IMR-90 (cell line): ENCODE data around the gene ADGRG3. TPM values are rescaled to one million over a fixed set of nuclear protein-coding genes. Genes with fewer than 3 reads are reported as not detected.

Experiments
- ATAC-seq: fragments of 200-7000 bp; cut with Tn5 transposase; 2 replicates; pipeline ENCODE4 v1.9.1; 2020; ENCODE audit warnings: low read depth, mild to moderate bottlenecking, moderate library complexity
- BruUV-seq: library from RNA; stranded (reverse); fragments of 400-500 nt; replicated peaks from 2 replicates; lab custom pipeline; 2021; lab: Mats Ljungman, UMichigan
- CTCF ChIA-PET: fragments of 300-600 bp; formaldehyde crosslinking; extraction: SDS; loops from one replicate; lab custom pipeline; 2021; ENCODE audit warnings: antibody characterized with exemption; lab: Yijun Ruan, JAX
- POLR2A ChIA-PET: fragments of 300-600 bp; sonication (Branson Sonifier 250); formaldehyde crosslinking; loops from one replicate; lab custom pipeline; 2022; ENCODE audit warnings: antibody characterized with exemption; ENCODE audit not compliant: unreplicated experiment; lab: Charles Lee
- DNase-seq: peaks from one replicate; pipeline ENCODE4 v3.0.0; 2013
- H2AFZ ChIP-seq: replicated peaks from 2 replicates; pipeline ENCODE3; 2013; ENCODE audit warnings: low read length, mild to moderate bottlenecking; ENCODE audit not compliant: poor library complexity
- H2AK5ac ChIP-seq: 2 replicates; pipeline ENCODE4 v1.6.1; 2013; ENCODE audit warnings: low read depth, low read length, inconsistent platforms
- H2AK9ac ChIP-seq: replicated peaks from 2 replicates; pipeline ENCODE3; 2013; ENCODE audit warnings: mild to moderate bottlenecking, low read depth, low read length, moderate library complexity; ENCODE audit not compliant: poor library complexity
- H2BK120ac ChIP-seq: 2 replicates; pipeline ENCODE4 v1.6.1; 2013; ENCODE audit warnings: low read depth, low read length, inconsistent platforms
- H2BK15ac ChIP-seq: 3 replicates; pipeline ENCODE4 v1.6.1; 2013; ENCODE audit warnings: low read depth, low read length, inconsistent platforms
- H2BK20ac ChIP-seq: 2 replicates; pipeline ENCODE4 v1.6.1; 2013; ENCODE audit warnings: low read depth, mild to moderate bottlenecking, inconsistent platforms, low read length, moderate library complexity
- H2BK5ac ChIP-seq: 2 replicates; pipeline ENCODE4 v1.6.1; 2013; ENCODE audit warnings: mild to moderate bottlenecking, low read depth, low read length, inconsistent platforms; ENCODE audit not compliant: poor library complexity, severe bottlenecking
- H3K14ac ChIP-seq: replicated peaks from 2 replicates; pipeline ENCODE4 v1.6.1; 2013; ENCODE audit warnings: low read depth, low read length, inconsistent platforms
- H3K18ac ChIP-seq: 2 replicates; pipeline ENCODE4 v1.6.1; 2013; ENCODE audit warnings: low read depth, low read length, control low read depth
- H3K23ac ChIP-seq: 2 replicates; pipeline ENCODE4 v1.6.1; 2013; ENCODE audit warnings: low read depth, low read length, inconsistent platforms
- H3K27ac ChIP-seq: 2 replicates; pipeline ENCODE4 v1.5.1; 2013; ENCODE audit warnings: mild to moderate bottlenecking, control low read depth, low read length; ENCODE audit not compliant: insufficient read depth
- H3K27me3 ChIP-seq: 2 replicates; pipeline ENCODE4 v1.6.1; 2013; ENCODE audit warnings: low read length; ENCODE audit not compliant: control insufficient read depth, insufficient read depth
- H3K36me3 ChIP-seq: 2 replicates; pipeline ENCODE4 v1.6.1; 2013; ENCODE audit warnings: low read length, mixed read lengths; ENCODE audit not compliant: control insufficient read depth, insufficient read depth
- H3K4ac ChIP-seq: 2 replicates; pipeline ENCODE4 v1.6.1; 2013; ENCODE audit warnings: low read depth, low read length, inconsistent platforms
- H3K4me1 ChIP-seq: 2 replicates; pipeline ENCODE4 v1.6.1; 2013; ENCODE audit warnings: low read length, mixed read lengths; ENCODE audit not compliant: control insufficient read depth, insufficient read depth
- H3K4me2 ChIP-seq: 2 replicates; pipeline ENCODE4 v1.6.1; 2013; ENCODE audit warnings: low read depth, mild to moderate bottlenecking, control low read depth, low read length, moderate library complexity
- H3K4me3 ChIP-seq: 2 replicates; pipeline ENCODE4 v1.5.1; 2013; ENCODE audit warnings: low read depth, mild to moderate bottlenecking, control low read depth, low read length, moderate library complexity; ENCODE audit not compliant: insufficient read depth
- H3K56ac ChIP-seq: 2 replicates; pipeline ENCODE4 v1.6.1; 2013; ENCODE audit warnings: low read length, inconsistent platforms; ENCODE audit not compliant: insufficient read depth; ENCODE audit errors: extremely low read depth
- H3K79me1 ChIP-seq, 2 experiments: 2 replicates each; pipeline ENCODE4 v1.6.1; 2013; ENCODE audit warnings: low read length in 2 of 2, inconsistent platforms in 1 of 2, low read depth in 1 of 2
- H3K9ac ChIP-seq: 2 replicates; pipeline ENCODE4 v1.6.1; 2013; ENCODE audit warnings: low read depth, low read length, control low read depth
- H3K9me1 ChIP-seq: 2 replicates; pipeline ENCODE4 v1.6.1; 2013; ENCODE audit warnings: low read length, inconsistent platforms; ENCODE audit not compliant: insufficient read depth
- H3K9me3 ChIP-seq: 2 replicates; pipeline ENCODE4 v1.6.1; 2013; ENCODE audit warnings: low read length; ENCODE audit not compliant: control insufficient read depth, insufficient read depth
- H4K20me1 ChIP-seq: 2 replicates; pipeline ENCODE4 v1.6.1; 2013; ENCODE audit warnings: low read length, inconsistent platforms; ENCODE audit not compliant: insufficient read depth
- H4K5ac ChIP-seq: 2 replicates; pipeline ENCODE4 v1.6.1; 2013; ENCODE audit warnings: mild to moderate bottlenecking, low read depth, low read length, control low read depth
- H4K8ac ChIP-seq, 2 experiments: 2 replicates each; pipeline ENCODE4 v1.6.1; 2013; ENCODE audit warnings: low read depth in 2 of 2, low read length in 2 of 2, control low read depth in 1 of 2, inconsistent platforms in 1 of 2
- H4K91ac ChIP-seq: 2 replicates; pipeline ENCODE4 v1.6.1; 2013; ENCODE audit warnings: low read depth, low read length, inconsistent platforms; ENCODE audit not compliant: insufficient read depth
- BHLHE40 ChIP-seq: fragments of 150-350 bp; IDR thresholded peaks from 2 replicates; pipeline ENCODE4 v1.6.1; 2016; ENCODE audit warnings: mild to moderate bottlenecking, low read depth, low read length
- CEBPB ChIP-seq: IDR thresholded peaks from 2 replicates; pipeline ENCODE4 v1.6.1; 2012; ENCODE audit warnings: low read depth, low read length, improper control_type of control experiment
- CHD1 ChIP-seq: IDR thresholded peaks from 2 replicates; pipeline ENCODE4 v1.6.1; 2012; ENCODE audit warnings: low read depth, low read length, improper control_type of control experiment
- CTCF ChIP-seq: conservative IDR thresholded peaks from 2 replicates; pipeline ENCODE4 v1.5.1; 2012; ENCODE audit warnings: mild to moderate bottlenecking, low read depth, low read length, improper control_type of control experiment
- ELK1 ChIP-seq: fragments of 150-350 bp; IDR thresholded peaks from 2 replicates; pipeline ENCODE4 v1.6.1; 2016; ENCODE audit warnings: low read depth, mild to moderate bottlenecking, low read length, moderate library complexity, borderline replicate concordance
- FOS ChIP-seq: fragments of 150-350 bp; IDR thresholded peaks from 2 replicates; pipeline ENCODE4 v1.6.1; 2016; ENCODE audit warnings: low read depth, low read length
- MAFK ChIP-seq: IDR thresholded peaks from 2 replicates; pipeline ENCODE4 v1.6.1; 2012; ENCODE audit warnings: low read depth, low read length, improper control_type of control experiment
- MAZ ChIP-seq: IDR thresholded peaks from 2 replicates; pipeline ENCODE4 v1.6.1; 2012; ENCODE audit warnings: low read depth, mild to moderate bottlenecking, low read length, improper control_type of control experiment, moderate library complexity, borderline replicate concordance
- MXI1 ChIP-seq: IDR thresholded peaks from 2 replicates; pipeline ENCODE4 v1.6.1; 2012; ENCODE audit warnings: low read depth, mild to moderate bottlenecking, low read length, moderate library complexity, borderline replicate concordance
- NFE2L2 ChIP-seq: fragments of 150-350 bp; IDR thresholded peaks from 2 replicates; pipeline ENCODE4 v1.6.1; 2016; ENCODE audit warnings: low read depth, mild to moderate bottlenecking, low read length
- POLR2A ChIP-seq: IDR thresholded peaks from 2 replicates; pipeline ENCODE4 v1.6.1; 2012; ENCODE audit warnings: mild to moderate bottlenecking, low read depth, low read length
- RAD21 ChIP-seq: IDR thresholded peaks from 2 replicates; pipeline ENCODE4 v1.6.1; 2012; ENCODE audit warnings: low read length, improper control_type of control experiment
- RCOR1 ChIP-seq: IDR thresholded peaks from 2 replicates; pipeline ENCODE4 v1.6.1; 2012; ENCODE audit warnings: mild to moderate bottlenecking, low read length, improper control_type of control experiment; ENCODE audit not compliant: insufficient replicate concordance
- RFX5 ChIP-seq: IDR thresholded peaks from 2 replicates; pipeline ENCODE4 v1.8.0; 2012; ENCODE audit warnings: low read depth, mild to moderate bottlenecking, low read length, moderate library complexity
- SMC3 ChIP-seq: fragments of 150-350 bp; IDR thresholded peaks from 2 replicates; pipeline ENCODE4 v1.6.1; 2016; ENCODE audit warnings: low read depth, mild to moderate bottlenecking, antibody characterized with exemption, low read length, moderate library complexity
- USF2 ChIP-seq: fragments of 150-350 bp; IDR thresholded peaks from 2 replicates; pipeline ENCODE4 v1.6.1; 2017; ENCODE audit warnings: mild to moderate bottlenecking, antibody characterized with exemption, low read length, low read depth
- WGBS, 2 experiments: methylation state at CpG; one replicate each; pipeline versions ENCODE4 v1.1.5 to v1.1.7; 2013; ENCODE audit warnings: missing lambda C conversion rate in 2 of 2; ENCODE audit not compliant: insufficient read length in 1 of 2; ENCODE audit errors: extremely low coverage in 2 of 2; 5-methylcytosine and 5-hydroxymethylcytosine counted together
- dilution Hi-C: fragments of 300-500 bp; cut with HindIII; formaldehyde crosslinking; loops from one replicate; pipeline ENCODE4 v1.14.3; 2018; ENCODE audit warnings: low sequenced_read_pairs; ENCODE audit not compliant: unreplicated experiment
- in situ Hi-C: fragments of 300-500 bp; cut with MboI; formaldehyde crosslinking; loops from 3 replicates; pipeline ENCODE4 v1.14.3; 2019; ENCODE audit warnings: low sequenced_read_pairs, inconsistent platforms, mixed read lengths
- intact Hi-C: fragments of 100-400 bp; cut with micrococcal nuclease; formaldehyde crosslinking; loops from 2 replicates; pipeline ENCODE4 v1.10.0; 2022
- polyA plus RNA-seq, 3 experiments: library from polyadenylated mRNA; depleted of rRNA; stranded (reverse); fragments of >200 nt; gene quantifications; 2 replicates each; pipeline ENCODE4 v1.2.3, GENCODE V29; 2012; ENCODE audit warnings: low replicate concordance in 1 of 3
- total RNA-seq: library from RNA; depleted of rRNA; stranded (reverse); fragments of >200 nt; gene quantifications from 2 replicates; pipeline ENCODE4 v1.2.3, GENCODE V29; 2012

The ADGRG3 gene
- total and polyA plus RNA-seq, 2 of the 4 experiments (the other 2 are of a cell fraction): not detected

- H3K9me1 ChIP-seq: no peaks in the 10 kb centered on the region; the same call in 1 of the 2 replicates
- no peaks in the 10 kb centered on the region for H3K36me3 ChIP-seq
- BruUV-seq: no TSS peak
- ATAC-seq (no peak), DNase-seq (no peak)
- WGBS, 2 experiments: 70% methylated on average over 4 of the region's 11 CpGs; no CpG with 5 or more reads in 1 of the 2 experiments
- no peak for TF ChIP-seq NFE2L2
- no peak for TF ChIP-seq RFX5
- TF ChIP-seq FOS: no peak
- no peak for TF ChIP-seq CTCF
- TF ChIP-seq CEBPB: no peak
- no peak for TF ChIP-seq SMC3
- TF ChIP-seq ELK1: no peak
- TF ChIP-seq CHD1: no peak
- TF ChIP-seq MAFK: no peak
- TF ChIP-seq BHLHE40: no peak
- TF ChIP-seq POLR2A: no peak
- no peak for TF ChIP-seq MXI1
- no peak for TF ChIP-seq MAZ
- no peak for TF ChIP-seq RAD21
- no peak for TF ChIP-seq USF2
- TF ChIP-seq RCOR1: no peak
- no peak overlapping the region for H2AK5ac ChIP-seq
- intact Hi-C loops (no loop called here), dilution Hi-C loops (no loop called here), in situ Hi-C loops (no loop called here)
- H3K27ac ChIP-seq: no peak overlapping the region
- ChIA-PET CTCF (interaction anchor here (1.1 kb wide), 1 partner anchor 65 kb away, joined by 5 read pairs; no protein-coding TSS in a partner anchor), POLR2A (no interaction called here)
- no peaks in the 10 kb centered on the region for H4K20me1 ChIP-seq
- no peak overlapping the region for H3K4me2 ChIP-seq
- H3K9ac ChIP-seq: no peak overlapping the region
- H2AK9ac ChIP-seq: no peak overlapping the region
- no peak overlapping the region for H2AFZ ChIP-seq
- no peaks in the 10 kb centered on the region for H3K9me3 ChIP-seq
- H3K56ac ChIP-seq: no peak overlapping the region
- H3K4ac ChIP-seq: no peak overlapping the region
- H3K79me1 ChIP-seq: no peaks in the 10 kb centered on the region
- H2BK20ac ChIP-seq: no peak overlapping the region
- H3K18ac ChIP-seq: no peak overlapping the region
- no peak overlapping the region for H4K91ac ChIP-seq
- no peak overlapping the region for H2BK120ac ChIP-seq
- no peaks in the 10 kb centered on the region; the same call in 1 of the 2 replicates for H3K27me3 ChIP-seq
- no peaks in the 10 kb centered on the region for H3K4me1 ChIP-seq
- no peak overlapping the region for H3K14ac ChIP-seq
- H3K4me3 ChIP-seq: no peak overlapping the region
- no peak overlapping the region for H2BK15ac ChIP-seq
- no peak overlapping the region for H4K8ac ChIP-seq
- no peak overlapping the region for H2BK5ac ChIP-seq
- H4K5ac ChIP-seq: no peak overlapping the region
- no peak overlapping the region for H3K23ac ChIP-seq
Measured at GRCh38 chr16:57656342-57656955, 11.7 kb upstream of the ADGRG3 start.
